ENCODE results near the gene TRIP13.
"Not testable (repeated sequence)": the region's sequence is repeated elsewhere in the genome, so short reads cannot be mapped to it uniquely, and the experiment has no call there.

The TRIP13 gene

GRCh38 chr5:852431-853401, 40.0 kb upstream of the TRIP13 start:
- no peak for TF ChIP-seq YY1 (IDR thresholded peaks at IDR 0.05; ENCODE audit: insufficient read depth, insufficient read length)
- Histone ChIP-seq H3K27me3 (ENCODE audit: insufficient read depth, insufficient read length) (no peaks in the 10 kb centered on the region), H3K4me1 (ENCODE audit: insufficient read depth, insufficient read length) (peaks cover 9% of the 10 kb centered on the region), H3K9me3 (ENCODE audit: insufficient read depth, low read length) (no peaks in the 10 kb centered on the region), H3K36me3 (ENCODE audit: insufficient read depth, insufficient read length, low read length) (peaks cover 16% of the 10 kb centered on the region), H3K9ac (ENCODE audit: insufficient read length, low read depth) (no peak overlapping the region), H3K4me3 (ENCODE audit: insufficient read length, low read depth) (no peak overlapping the region)
- no peak for DNase-seq (ENCODE audit: low read depth, low spot score)

GRCh38 chr5:853416-854090, 39.1 kb upstream of the TRIP13 start:
- not testable (repeated sequence) for DNase-seq (ENCODE audit: low read depth, low spot score); H3K27me3 ChIP-seq (ENCODE audit: insufficient read depth, insufficient read length); H3K9me3 ChIP-seq (ENCODE audit: insufficient read depth, low read length); H3K4me3 ChIP-seq (ENCODE audit: insufficient read length, low read depth); H3K4me1 ChIP-seq (ENCODE audit: insufficient read depth, insufficient read length); H3K9ac ChIP-seq (ENCODE audit: insufficient read length, low read depth)
- peaks cover 21% of the 10 kb centered on the region for H3K36me3 ChIP-seq (ENCODE audit: insufficient read depth, insufficient read length, low read length)

- Histone ChIP-seq H3K9me3 (ENCODE audit: insufficient read depth, low read length) (no peaks in the 10 kb centered on the region), H3K27me3 (ENCODE audit: insufficient read depth, insufficient read length) (no peaks in the 10 kb centered on the region), H3K9ac (ENCODE audit: insufficient read length, low read depth) (no peak overlapping the region), H3K36me3 (ENCODE audit: insufficient read depth, insufficient read length, low read length) (peaks cover 22% of the 10 kb centered on the region), H3K4me1 (ENCODE audit: insufficient read depth, insufficient read length) (peaks cover 9% of the 10 kb centered on the region), H3K4me3 (ENCODE audit: insufficient read length, low read depth) (no peak overlapping the region)
- DNase-seq (ENCODE audit: low read depth, low spot score): no peak
- TF ChIP-seq ZNF274 (IDR thresholded peaks at IDR 0.05; ENCODE audit: low read depth, low read length) (no peak), YY1 (IDR thresholded peaks at IDR 0.05; ENCODE audit: insufficient read depth, insufficient read length) (no peak), SUZ12 (IDR thresholded peaks at IDR 0.05; ENCODE audit: extremely low read depth, insufficient read depth, insufficient read length) (no peak)
Measured at GRCh38 chr5:854217-854616, 38.5 kb upstream of the TRIP13 start.

DNA sequence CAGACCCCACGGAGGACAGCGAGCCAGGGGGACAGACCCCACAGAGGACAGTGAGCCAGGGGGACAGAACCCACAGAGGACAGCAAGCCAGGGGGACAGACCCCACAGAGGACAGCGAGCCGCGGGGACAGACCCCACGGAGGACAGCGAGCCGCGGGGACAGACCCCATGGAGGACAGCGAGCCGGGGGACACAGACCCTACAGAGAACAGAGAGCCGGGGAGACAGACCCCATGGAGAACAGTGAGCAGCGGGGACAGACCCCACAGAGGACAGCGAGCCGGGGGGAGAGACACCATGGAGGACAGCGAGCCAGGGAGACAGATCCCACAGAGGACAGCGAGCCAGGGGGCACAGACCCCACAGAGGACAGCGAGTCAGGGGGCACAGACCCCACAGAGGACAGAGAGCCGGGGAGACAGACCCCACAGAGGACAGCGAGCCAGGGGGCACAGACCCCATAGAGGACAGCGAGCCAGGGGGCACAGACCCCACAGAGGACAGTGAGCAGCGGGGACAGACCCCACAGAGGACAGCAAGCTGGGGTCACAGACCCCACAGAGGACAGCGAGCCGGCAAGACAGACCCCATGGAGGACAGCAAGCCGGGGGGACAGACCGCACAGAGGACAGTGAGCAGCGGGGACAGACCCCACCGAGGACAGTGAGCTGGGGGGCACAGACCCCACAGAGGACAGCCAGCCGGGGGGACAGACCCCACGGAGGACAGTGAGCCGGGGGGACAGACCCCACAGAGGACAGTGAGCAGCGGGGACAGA, 37.5 kb upstream of the TRIP13 start:
- no peak overlapping the region for H3K9ac ChIP-seq (ENCODE audit: insufficient read length, low read depth)
- no peak overlapping the region for H3K4me3 ChIP-seq (ENCODE audit: insufficient read length, low read depth)
- DNase-seq (ENCODE audit: low read depth, low spot score): no peak
- TF ChIP-seq ZNF274 (IDR thresholded peaks at IDR 0.05; ENCODE audit: low read depth, low read length) (no peak), SUZ12 (IDR thresholded peaks at IDR 0.05; ENCODE audit: extremely low read depth, insufficient read depth, insufficient read length) (no peak), YY1 (IDR thresholded peaks at IDR 0.05; ENCODE audit: insufficient read depth, insufficient read length) (no peak)
- H3K9me3 ChIP-seq (ENCODE audit: insufficient read depth, low read length): no peaks in the 10 kb centered on the region
- H3K27me3 ChIP-seq (ENCODE audit: insufficient read depth, insufficient read length): no peaks in the 10 kb centered on the region
- H3K4me1 ChIP-seq (ENCODE audit: insufficient read depth, insufficient read length): peaks cover 5% of the 10 kb centered on the region
- peaks cover 26% of the 10 kb centered on the region for H3K36me3 ChIP-seq (ENCODE audit: insufficient read depth, insufficient read length, low read length)

DNA sequence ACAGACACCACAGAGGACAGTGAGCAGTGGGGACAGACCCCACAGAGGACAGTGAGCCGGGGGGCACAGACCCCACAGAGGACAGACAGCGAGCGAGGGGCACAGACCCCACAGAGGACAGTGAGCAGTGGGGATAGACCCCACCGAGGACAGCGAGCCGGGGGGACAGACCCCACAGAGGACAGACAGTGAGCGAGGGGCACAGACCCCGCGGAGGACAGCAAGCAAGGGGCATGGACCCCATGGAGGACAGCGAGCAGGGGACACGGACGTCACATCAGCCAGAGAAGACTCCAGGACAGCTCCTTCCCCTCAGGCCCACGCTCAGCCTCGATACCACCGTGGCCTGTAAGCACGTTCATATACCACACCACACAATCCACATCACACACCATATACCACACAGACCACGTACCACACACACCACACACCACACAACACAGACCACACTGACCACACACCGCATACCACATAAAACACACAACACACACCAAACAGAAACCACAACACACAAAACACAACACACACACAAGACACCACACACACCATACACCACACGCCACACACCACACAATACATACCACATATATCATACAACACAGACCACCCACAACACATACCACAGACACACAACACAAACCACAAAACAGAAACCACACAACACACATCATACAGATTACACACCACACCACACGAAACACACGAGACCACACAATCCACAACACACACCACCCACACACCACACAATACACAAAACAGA, 36.7 kb upstream of the TRIP13 start:
- Histone ChIP-seq H3K4me1 (ENCODE audit: insufficient read depth, insufficient read length) (peaks cover under 1% of the 10 kb centered on the region), H3K9me3 (ENCODE audit: insufficient read depth, low read length) (no peaks in the 10 kb centered on the region), H3K9ac (ENCODE audit: insufficient read length, low read depth) (no peak overlapping the region), H3K4me3 (ENCODE audit: insufficient read length, low read depth) (no peak overlapping the region), H3K36me3 (ENCODE audit: insufficient read depth, insufficient read length, low read length) (peaks cover 34% of the 10 kb centered on the region), H3K27me3 (ENCODE audit: insufficient read depth, insufficient read length) (no peaks in the 10 kb centered on the region)
- TF ChIP-seq SUZ12 (IDR thresholded peaks at IDR 0.05; ENCODE audit: extremely low read depth, insufficient read depth, insufficient read length) (no peak), ZNF274 (IDR thresholded peaks at IDR 0.05; ENCODE audit: low read depth, low read length) (no peak)
- DNase-seq (ENCODE audit: low read depth, low spot score): no peak

GRCh38 chr5:856531-857425, 35.9 kb upstream of the TRIP13 start:
- TF ChIP-seq YY1 (IDR thresholded peaks at IDR 0.05; ENCODE audit: insufficient read depth, insufficient read length) (no peak), ZNF274 (IDR thresholded peaks at IDR 0.05; ENCODE audit: low read depth, low read length) (no peak), SUZ12 (IDR thresholded peaks at IDR 0.05; ENCODE audit: extremely low read depth, insufficient read depth, insufficient read length) (no peak)
- no peak overlapping the region for H3K4me3 ChIP-seq (ENCODE audit: insufficient read length, low read depth)

More at GRCh38 chr5:856531-857425, 35.9 kb upstream of the TRIP13 start:
- H3K9me3 ChIP-seq (ENCODE audit: insufficient read depth, low read length): no peaks in the 10 kb centered on the region
- no peaks in the 10 kb centered on the region for H3K4me1 ChIP-seq (ENCODE audit: insufficient read depth, insufficient read length)
- H3K36me3 ChIP-seq (ENCODE audit: insufficient read depth, insufficient read length, low read length): peaks cover 42% of the 10 kb centered on the region
- no peak for DNase-seq (ENCODE audit: low read depth, low spot score)
- H3K27me3 ChIP-seq (ENCODE audit: insufficient read depth, insufficient read length): no peaks in the 10 kb centered on the region
- no peak overlapping the region for H3K9ac ChIP-seq (ENCODE audit: insufficient read length, low read depth)

Data from NT2/D1 (cell line).